Smooth muscle cell (in vitro differentiated cells): ENCODE measurements around the gene KCNMA1. TPM values are rescaled to one million over a fixed set of nuclear protein-coding genes. Genes with fewer than 3 reads are reported as not detected.

Source experiments
- DNase-seq: peaks from one replicate; lab custom pipeline; 2025; ENCODE audit not compliant: unreplicated experiment; lab: John Stamatoyannopoulos, UW
- H2AFZ ChIP-seq: fragments of 200-600 bp; sonication (generic); 2 replicates; pipeline ENCODE4 v1.6.0; 2016; ENCODE audit warnings: antibody characterized with exemption, low read depth, mild to moderate bottlenecking
- H3F3A ChIP-seq: fragments of 200-600 bp; sonication (generic); 2 replicates; pipeline ENCODE4 v1.6.0; 2017; ENCODE audit warnings: antibody characterized with exemption, low read depth
- H3K27ac ChIP-seq: fragments of 200-600 bp; sonication (generic); 2 replicates; pipeline ENCODE4 v1.5.1; 2016; ENCODE audit warnings: low read depth, mild to moderate bottlenecking
- H3K27me3 ChIP-seq: fragments of 200-600 bp; sonication (generic); 2 replicates; pipeline ENCODE4 v1.6.1; 2016; ENCODE audit warnings: low read depth, mild to moderate bottlenecking
- H3K36me3 ChIP-seq: fragments of 200-600 bp; sonication (generic); 2 replicates; pipeline ENCODE4 v1.5.1; 2016; ENCODE audit warnings: low read depth
- H3K4me1 ChIP-seq: fragments of 200-600 bp; sonication (generic); 2 replicates; pipeline ENCODE4 v1.5.1; 2016; ENCODE audit warnings: low read depth
- H3K4me2 ChIP-seq: fragments of 200-600 bp; sonication (generic); 2 replicates; pipeline ENCODE4 v1.6.0; 2016; ENCODE audit warnings: mild to moderate bottlenecking
- H3K4me3 ChIP-seq: fragments of 200-600 bp; sonication (generic); 2 replicates; pipeline ENCODE4 v1.5.1; 2016; ENCODE audit warnings: mild to moderate bottlenecking
- H3K79me2 ChIP-seq: fragments of 200-600 bp; sonication (generic); 2 replicates; pipeline ENCODE4 v1.6.0; 2016; ENCODE audit warnings: low read depth, mild to moderate bottlenecking
- H3K9ac ChIP-seq: fragments of 200-600 bp; sonication (generic); 2 replicates; pipeline ENCODE4 v1.6.0; 2016; ENCODE audit warnings: low read depth
- H3K9me3 ChIP-seq: fragments of 200-600 bp; sonication (generic); replicated peaks from 2 replicates; pipeline ENCODE4 v1.5.1; 2016; ENCODE audit warnings: low read depth
- H4K20me1 ChIP-seq: fragments of 200-600 bp; sonication (generic); 2 replicates; pipeline ENCODE4 v1.6.0; 2016; ENCODE audit warnings: low read depth
- whole genome bisulfite sequencing: methylation state at CpG from one replicate; pipeline ENCODE4 v1.1.7; 2016; ENCODE audit warnings: low lambda C conversion rate; 5-methylcytosine and 5-hydroxymethylcytosine counted together
- polyA plus RNA-seq: library from polyadenylated mRNA; unstranded; fragments of >200 nt; fragmentation: Nextera tagmentation; extraction: Ambion mirVana; gene quantifications from 2 replicates; pipeline ENCODE4 v1.2.1, GENCODE V29; 2016
- total RNA-seq: library from RNA; depleted of rRNA; stranded (reverse); fragments of >200 nt; gene quantifications from 2 replicates; pipeline ENCODE4 v1.2.3, GENCODE V29; 2014
- TF ChIP-seq, protein P1 (sequence below): fragments of 200-600 bp; sonication (generic); IDR thresholded peaks from 2 replicates; pipeline ENCODE4 v1.5.1; 2017; ENCODE audit warnings: borderline replicate concordance, mild to moderate bottlenecking, antibody characterized with exemption; ENCODE audit not compliant: insufficient read depth, poor library complexity, severe bottlenecking

KCNMA1 gene
- total and polyA plus RNA-seq, 2 experiments from 2014 or later, result 9.1 to 23.4 TPM

DNA sequence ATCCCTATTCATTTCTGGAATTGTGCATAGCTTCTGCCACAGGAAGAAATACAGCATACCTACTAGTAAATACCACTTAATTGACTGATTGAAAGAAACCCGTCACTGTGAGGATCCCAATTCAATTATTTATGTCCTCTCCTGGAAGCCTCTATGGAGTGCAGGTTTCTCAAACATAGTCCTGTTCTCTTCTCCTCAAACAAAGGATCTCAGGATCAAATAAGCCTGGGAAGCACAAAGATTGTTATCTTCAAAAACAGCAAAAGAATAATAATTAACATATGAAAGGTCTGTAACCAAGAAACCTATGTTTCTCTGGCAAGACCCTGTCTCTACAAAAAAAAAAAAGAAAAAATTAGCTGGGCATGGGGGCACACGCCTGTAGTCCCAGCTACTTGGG, 127.3 kb downstream of the KCNMA1 start:
- H3K36me3 ChIP-seq, result no peaks in the 10 kb centered on the region
- peaks cover 35% of the 10 kb centered on the region for H3K4me1 ChIP-seq
- H3K9ac ChIP-seq, result no peak overlapping the region
- DNase-seq, result no peak
- H2AFZ ChIP-seq, result no peak overlapping the region
- H3F3A ChIP-seq, result peaks cover 41% of the 10 kb centered on the region
- no peaks in the 10 kb centered on the region for H4K20me1 ChIP-seq
- TF ChIP-seq, protein P1, sequence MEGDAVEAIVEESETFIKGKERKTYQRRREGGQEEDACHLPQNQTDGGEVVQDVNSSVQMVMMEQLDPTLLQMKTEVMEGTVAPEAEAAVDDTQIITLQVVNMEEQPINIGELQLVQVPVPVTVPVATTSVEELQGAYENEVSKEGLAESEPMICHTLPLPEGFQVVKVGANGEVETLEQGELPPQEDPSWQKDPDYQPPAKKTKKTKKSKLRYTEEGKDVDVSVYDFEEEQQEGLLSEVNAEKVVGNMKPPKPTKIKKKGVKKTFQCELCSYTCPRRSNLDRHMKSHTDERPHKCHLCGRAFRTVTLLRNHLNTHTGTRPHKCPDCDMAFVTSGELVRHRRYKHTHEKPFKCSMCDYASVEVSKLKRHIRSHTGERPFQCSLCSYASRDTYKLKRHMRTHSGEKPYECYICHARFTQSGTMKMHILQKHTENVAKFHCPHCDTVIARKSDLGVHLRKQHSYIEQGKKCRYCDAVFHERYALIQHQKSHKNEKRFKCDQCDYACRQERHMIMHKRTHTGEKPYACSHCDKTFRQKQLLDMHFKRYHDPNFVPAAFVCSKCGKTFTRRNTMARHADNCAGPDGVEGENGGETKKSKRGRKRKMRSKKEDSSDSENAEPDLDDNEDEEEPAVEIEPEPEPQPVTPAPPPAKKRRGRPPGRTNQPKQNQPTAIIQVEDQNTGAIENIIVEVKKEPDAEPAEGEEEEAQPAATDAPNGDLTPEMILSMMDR, result no peak
- no peak overlapping the region for H3K4me3 ChIP-seq
- no peaks in the 10 kb centered on the region for H3K27me3 ChIP-seq
- no peaks in the 10 kb centered on the region for H3K9me3 ChIP-seq
- 84% methylated on average over 2 of the region's 2 CpGs for WGBS
- H3K27ac ChIP-seq, result no peak overlapping the region
- H3K4me2 ChIP-seq, result no peak overlapping the region
- H3K79me2 ChIP-seq, result no peaks in the 10 kb centered on the region

DNA sequence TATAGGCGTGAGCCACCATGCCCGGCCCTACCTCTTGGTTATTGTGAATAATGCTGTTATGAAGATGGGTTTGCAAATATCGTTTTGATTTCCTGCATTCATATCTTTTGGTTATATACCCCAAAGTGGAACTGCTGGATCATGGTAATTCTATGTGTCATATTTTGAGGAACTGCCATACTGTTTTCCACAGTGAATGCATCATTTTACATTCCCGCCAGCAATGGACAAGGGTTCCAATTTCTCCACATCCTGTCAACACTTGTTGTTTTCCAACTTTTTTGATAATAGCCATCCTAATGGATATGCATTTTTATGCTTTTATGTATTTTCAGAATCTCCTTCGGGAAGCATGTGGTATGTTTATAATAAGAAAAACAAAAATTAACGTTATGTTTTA, 128.2 kb downstream of the KCNMA1 start:
- WGBS, result 97% methylated on average over 6 of the region's 6 CpGs
- H3K4me1 ChIP-seq, result peaks cover 42% of the 10 kb centered on the region

DNA sequence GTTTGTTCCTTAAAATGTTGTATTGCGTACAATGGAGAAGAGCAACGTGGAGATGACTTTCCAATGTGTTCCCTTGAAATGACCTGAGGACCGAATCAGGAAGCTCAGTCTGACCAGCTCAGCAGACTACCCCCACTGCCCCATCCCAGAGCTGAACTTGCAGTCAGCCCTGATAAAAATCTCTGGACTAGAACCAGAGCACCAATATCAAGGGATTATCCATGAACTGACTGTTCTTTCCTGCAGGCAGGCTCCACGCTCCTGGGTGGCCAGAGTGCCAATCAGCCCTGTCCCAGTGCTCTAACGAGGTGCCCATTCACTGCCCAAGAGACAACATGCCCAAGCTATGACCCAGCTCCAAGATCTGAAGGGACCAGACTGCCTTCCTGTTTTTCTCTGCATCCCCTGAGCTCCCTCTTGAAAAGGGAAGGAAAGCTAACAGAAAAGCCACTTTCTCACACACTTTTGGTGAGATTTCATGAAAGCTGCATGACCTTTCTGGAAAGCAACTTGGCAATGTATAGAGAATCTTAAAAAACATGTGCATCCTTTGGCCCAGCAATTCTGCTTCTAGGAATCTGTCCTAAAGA, 130.2 kb downstream of the KCNMA1 start:
- Histone ChIP-seq H3K27ac (no peak overlapping the region), H3K27me3 (no peaks in the 10 kb centered on the region), H3K9ac (no peak overlapping the region), H3K9me3 (no peaks in the 10 kb centered on the region), H3F3A (peaks cover 20% of the 10 kb centered on the region), H3K4me3 (no peak overlapping the region), H3K4me2 (no peak overlapping the region), H3K36me3 (no peaks in the 10 kb centered on the region), H4K20me1 (no peaks in the 10 kb centered on the region), H2AFZ (no peak overlapping the region), H3K79me2 (no peaks in the 10 kb centered on the region), H3K4me1 (peaks cover 25% of the 10 kb centered on the region)
- no peak for DNase-seq
- TF ChIP-seq, protein P1, result no peak
- 48% methylated on average over 5 of the region's 5 CpGs for WGBS

More for the DNA sequence above, 128.2 kb downstream of the KCNMA1 start:
- Histone ChIP-seq H2AFZ (no peak overlapping the region), H3K36me3 (no peaks in the 10 kb centered on the region), H3K27ac (no peak overlapping the region), H3K4me3 (no peak overlapping the region), H3K4me2 (no peak overlapping the region), H3K9me3 (no peaks in the 10 kb centered on the region), H3K27me3 (no peaks in the 10 kb centered on the region), H3K79me2 (no peaks in the 10 kb centered on the region), H4K20me1 (no peaks in the 10 kb centered on the region), H3F3A (peaks cover 35% of the 10 kb centered on the region), H3K9ac (no peak overlapping the region)
- TF ChIP-seq, protein P1, result no peak
- DNase-seq, result no peak
